A549 treated with dexamethasone at 1 μM for 4 hours (cell line): ENCODE measurements around the gene JPH4. TPM values are rescaled to one million over a fixed set of nuclear protein-coding genes. Genes with fewer than 3 reads are reported as not detected.

Experiments
- total RNA-seq: library from RNA; stranded (reverse); fragments of 200-300 nt; extraction: Qiagen RNA extraction; gene quantifications from 5 replicates; pipeline ENCODE4 v1.2.3, GENCODE V29; 2022

JPH4 gene
- total RNA-seq: 0.07 to 0.14 TPM (median 0.13 TPM) in 5 replicates

DNA sequence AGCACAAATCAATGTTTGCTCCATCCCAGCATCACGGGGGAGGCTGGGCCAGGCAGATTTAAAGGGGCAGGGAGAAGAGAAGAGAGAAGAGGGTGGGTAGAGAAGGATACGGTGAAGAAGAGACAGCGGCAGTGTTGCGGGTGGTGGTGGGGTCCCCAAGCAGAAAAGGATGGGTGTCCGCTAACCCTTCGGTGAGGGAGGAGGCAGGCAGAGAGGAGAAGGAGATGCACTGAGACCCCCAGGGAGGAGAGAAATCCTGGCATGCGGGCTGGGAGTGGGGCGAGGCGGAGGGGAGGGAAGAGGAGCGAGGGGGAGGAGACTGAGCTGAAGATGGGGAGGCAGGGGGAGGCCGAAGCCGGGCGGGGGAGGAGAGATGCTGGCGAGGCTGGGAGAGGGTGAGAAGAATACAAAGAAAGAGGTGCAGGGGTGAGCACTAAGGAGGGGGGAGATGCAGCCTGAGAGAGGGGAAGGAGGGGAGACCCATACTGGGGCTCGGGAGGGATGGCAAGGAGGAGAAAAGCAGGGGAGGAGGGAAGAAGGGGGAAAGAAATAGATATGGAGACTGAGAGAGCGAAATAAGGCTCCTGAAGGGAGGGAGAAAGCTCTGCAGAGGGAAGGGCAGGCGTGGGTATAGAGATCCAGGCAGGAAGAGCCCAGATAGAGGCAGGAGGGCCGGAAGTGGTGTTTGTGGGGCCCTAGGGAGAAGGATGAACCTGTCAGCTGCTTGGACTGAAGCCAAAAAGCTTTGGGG, at the start of gene JPH4:
JPH4 (minus strand) TSS at position 231 of the 751 bp plus-strand sequence. CDS start 1,337 bp downstream, outside the sequence.

DNA sequence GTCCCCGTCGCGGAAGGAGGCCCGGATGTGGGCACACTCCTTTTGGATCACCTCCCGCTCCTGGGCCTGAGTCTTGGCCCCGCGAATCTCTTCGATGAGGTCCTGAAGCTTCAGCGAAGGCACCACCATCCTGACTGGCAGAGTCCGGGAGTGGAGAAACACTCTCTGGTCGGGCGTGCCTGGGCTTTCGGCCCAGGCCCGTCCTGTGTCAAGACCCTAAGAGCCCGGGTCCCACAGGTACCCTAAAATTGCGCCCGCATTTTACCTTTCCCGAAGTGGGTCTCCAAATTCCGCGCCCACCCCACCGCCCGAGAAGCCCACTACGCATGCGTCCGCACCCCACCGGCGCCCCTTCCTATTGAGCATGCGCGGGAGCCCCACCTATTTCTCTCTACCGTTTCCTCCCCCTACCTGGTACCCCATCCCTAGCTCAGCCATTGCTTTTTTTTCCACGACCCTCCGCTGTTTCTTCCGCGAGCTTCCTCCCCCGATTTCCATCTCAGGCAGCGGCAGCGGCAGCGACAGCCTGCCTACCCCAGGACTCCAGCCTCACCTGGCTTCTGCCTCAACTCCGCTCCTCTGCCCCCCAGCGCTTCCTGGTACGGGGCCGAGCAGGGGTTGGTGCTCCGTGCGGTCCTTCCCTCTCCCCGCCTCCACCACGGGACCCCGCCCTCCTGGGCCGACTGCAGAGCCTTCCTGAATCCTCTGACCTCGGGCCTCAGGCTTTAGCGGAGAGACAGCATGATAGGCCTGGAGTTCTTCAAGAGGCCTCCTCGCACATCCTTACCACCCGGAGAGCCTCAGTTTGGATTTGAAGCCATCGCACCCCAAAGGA, 11.2 kb downstream of the JPH4 start, which contains the start of gene AP1G2:
AP1G2 (minus strand) TSS at position 606 of the 835 bp plus-strand sequence; CDS start at position 129, 477 bp downstream.

DNA sequence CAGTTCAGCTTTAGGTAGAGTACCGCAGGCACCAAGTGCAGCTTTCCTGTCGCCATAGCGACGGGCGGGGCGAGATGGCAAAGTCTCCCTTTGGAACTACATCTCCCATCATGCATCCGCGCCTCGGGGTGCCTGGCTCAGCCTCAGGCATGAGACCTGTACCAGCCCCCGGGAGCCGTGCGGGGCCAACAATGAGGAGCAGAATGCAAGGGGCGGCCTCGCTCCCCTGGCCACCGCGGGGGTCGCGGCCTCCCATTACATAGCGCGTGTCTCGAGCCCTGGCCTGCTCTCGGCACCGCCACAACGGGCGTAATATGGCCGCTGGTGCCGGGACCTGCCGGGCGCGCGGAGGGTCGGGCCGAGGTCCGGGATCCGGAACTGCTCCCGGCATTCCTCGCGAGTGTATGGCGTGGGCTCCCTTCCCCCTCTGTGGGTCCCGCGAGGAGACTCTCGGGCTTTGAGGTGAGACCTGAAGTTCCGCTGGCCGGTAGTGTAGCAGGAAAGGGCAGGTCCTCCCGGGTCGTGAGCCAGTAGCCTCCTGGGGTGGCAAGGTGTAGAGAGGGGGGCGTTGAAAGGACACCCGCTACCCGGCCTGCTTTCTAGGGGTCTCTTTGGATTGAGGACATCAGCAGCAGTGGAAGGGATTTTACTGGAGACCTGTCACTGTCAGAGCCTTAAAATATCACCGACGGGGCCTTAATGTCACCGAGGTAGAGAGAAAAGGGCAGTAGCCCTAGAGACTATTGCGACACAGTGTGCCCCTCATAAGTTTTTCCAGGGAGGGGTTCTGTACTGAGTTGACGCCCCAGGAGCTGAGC, 22.5 kb downstream of the JPH4 start, which contains the start of gene THTPA:
THTPA (plus strand) TSS at position 390 of the 818 bp plus-strand sequence. CDS start 487 bp downstream, outside the sequence.

DNA sequence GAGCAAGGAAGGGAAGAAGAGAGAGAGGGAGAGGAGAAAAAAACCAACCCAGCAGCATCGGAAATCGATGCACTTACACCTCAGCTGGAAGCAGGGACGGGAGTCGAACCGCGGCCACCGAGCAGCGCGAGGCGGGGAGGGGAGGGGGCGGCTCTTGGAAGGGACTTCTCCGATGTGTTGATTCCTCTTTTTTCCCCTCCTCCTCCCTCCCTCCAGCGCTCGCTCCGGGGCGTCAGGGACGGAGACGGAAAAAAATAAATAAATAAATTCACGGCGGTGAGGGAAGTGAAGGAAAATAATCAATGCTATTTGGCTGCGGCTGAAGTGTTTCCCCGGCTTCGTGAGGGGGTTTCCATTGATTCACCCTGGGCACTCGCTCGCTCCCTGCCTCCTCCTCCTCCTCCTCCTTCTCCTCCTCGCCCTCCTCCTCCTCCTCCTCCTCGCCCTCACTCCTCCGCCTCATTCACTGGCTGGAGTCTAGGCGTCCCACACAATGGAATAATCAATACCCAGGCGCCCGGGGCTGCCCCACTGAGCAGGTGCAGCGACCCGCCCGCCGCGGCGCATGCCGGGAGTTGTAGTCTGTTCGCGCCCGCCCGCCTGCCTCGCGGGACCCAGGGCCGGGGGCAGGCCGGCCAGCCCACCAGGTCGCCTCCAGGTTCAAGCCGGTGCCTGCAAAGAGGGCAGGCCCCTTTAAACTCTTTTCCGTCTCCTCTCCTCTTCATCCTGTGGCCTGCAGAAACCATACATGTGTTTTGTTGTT, 27.1 kb downstream of the JPH4 start, which contains the start of gene ZFHX2:
ZFHX2 (minus strand) TSS at position 500 of the 763 bp plus-strand sequence. CDS start 16,440 bp downstream, outside the sequence.

Other genes starting within 250 kb of the JPH4 start
- 5.2 to 8.3 TPM (median 6.2 TPM) in 5 replicates for gene SLC22A17, start 225.9 kb downstream of the JPH4 start, total RNA-seq
- gene EFS, start 213.6 kb downstream of the JPH4 start, total RNA-seq: not detected in 5 replicates
- not detected in 5 replicates for gene IL25, start 206.0 kb downstream of the JPH4 start, total RNA-seq
- not detected in 5 replicates for gene CMTM5, start 201.7 kb downstream of the JPH4 start, total RNA-seq
- 0.05 to 0.15 TPM (median 0.12 TPM) in 5 replicates for gene MYH6, start 170.5 kb downstream of the JPH4 start, total RNA-seq
- gene MYH7, start 143.1 kb downstream of the JPH4 start, total RNA-seq: 0.02 TPM in 1 of 5 replicates, not detected in the others
- 59.7 to 73.7 TPM (median 61.6 TPM) in 5 replicates for gene NGDN, start 109.1 kb downstream of the JPH4 start, total RNA-seq
- gene ZFHX2, start 27.0 kb downstream of the JPH4 start, total RNA-seq: 0.44 to 1.1 TPM (median 0.80 TPM) in 5 replicates
- 12.1 to 12.7 TPM (median 12.2 TPM) in 5 replicates for gene THTPA, start 22.5 kb downstream of the JPH4 start, total RNA-seq
- gene AP1G2, start 11.0 kb downstream of the JPH4 start, total RNA-seq: 29.8 to 53.8 TPM (median 45.2 TPM) in 5 replicates
- gene DHRS2, start 57.6 kb upstream of the JPH4 start, total RNA-seq: 5.5 to 8.7 TPM (median 6.3 TPM) in 5 replicates